HG02870 (cell line): Measurements from ENCODE around the gene IL4.
"Not testable (repeated sequence)": the region's sequence is repeated elsewhere in the genome, so short reads cannot be mapped to it uniquely, and the experiment has no call there.

Experiments
- ATAC-seq: cut with Tn5 transposase; IDR thresholded peaks from one replicate; pipeline ENCODE4 v1.9.1; 2021; ENCODE audit warnings: mild to moderate bottlenecking, moderate library complexity; ENCODE audit not compliant: unreplicated experiment

IL4 gene

DNA sequence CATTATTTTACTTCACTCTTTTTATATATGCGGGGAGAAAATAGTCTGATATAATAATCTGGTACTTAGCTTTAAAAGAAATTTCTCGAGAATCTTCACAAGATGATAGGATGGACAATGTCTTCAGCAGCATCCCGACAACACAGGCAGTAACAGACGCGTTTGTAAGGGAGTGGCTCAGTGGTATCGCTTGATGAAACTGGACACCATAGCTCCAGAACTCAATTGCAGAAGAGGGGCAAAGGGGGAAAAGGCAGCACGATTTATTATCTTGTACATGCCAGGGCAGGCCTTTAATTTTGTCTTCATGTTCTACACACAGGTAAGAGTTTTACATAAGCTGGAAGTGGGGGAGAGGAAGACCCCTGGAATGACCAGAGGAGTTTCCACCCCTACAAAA lies 15.7 kb downstream of the IL4 start:
- no peak for ATAC-seq

DNA sequence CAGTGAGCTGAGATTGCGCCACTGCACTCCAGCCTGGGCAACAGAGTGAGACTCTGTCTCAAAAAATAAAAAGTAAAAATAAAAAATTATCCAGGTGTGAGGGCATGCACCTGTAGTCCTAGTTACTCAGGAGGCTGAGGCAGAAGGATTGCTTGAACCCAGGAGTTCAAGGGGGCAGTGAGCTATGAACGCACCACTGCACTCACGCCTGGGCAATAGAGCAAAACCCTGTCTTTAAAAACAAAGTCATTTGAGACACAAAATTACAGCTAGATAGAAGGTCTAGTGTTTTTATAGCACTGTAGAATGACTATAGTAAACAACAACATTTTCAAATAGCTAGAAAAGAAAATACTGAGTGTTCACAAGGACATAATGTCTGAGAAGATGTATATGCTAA lies 16.4 kb downstream of the IL4 start:
- no peak for ATAC-seq

DNA sequence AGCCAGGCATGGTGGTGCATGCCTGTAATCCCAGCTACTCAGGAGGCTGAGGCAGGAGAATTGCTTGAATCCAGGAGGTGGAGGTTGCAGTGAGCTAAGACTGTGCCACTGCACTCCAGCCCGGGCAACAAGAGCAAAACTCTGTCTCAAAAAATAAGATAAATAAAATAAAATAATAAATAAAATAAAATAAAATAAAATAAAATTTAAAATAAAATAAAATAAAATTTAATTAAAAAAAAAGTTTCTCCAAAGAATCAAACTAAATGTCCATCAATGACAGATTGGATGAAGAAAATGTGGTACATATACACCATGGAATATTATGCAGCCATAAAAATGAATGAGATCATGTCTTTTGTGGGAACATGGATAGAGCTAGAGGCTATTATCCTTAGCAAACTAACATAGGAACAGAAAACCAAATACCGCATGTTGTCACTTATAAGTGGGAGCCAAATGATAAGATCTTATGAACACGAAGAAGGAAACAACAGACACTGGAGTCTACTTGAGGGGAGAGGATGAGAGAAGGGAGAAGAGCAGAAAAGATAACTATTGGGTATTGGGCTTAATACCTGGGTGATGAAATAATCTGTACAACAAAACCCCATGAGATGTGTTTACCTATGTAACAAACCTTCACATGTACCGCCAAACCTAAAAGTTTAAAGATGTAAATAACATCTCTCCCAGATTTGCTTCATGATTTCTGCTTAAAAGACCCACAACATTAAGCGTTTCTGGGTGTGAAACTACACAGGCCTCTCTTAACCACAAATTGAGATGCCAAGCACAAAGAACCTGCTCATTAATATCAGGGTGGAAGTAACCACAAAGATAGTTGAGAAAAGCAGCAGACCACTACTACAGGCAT lies 18.2 kb downstream of the IL4 start:
- not testable (repeated sequence) for ATAC-seq

GRCh38 chr5:132692632-132692967 lies 18.8 kb downstream of the IL4 start:
- no peak for ATAC-seq

- no peak for ATAC-seq
These were observed 22.2 kb downstream of the IL4 start for GRCh38 chr5:132695956-132696355.

DNA sequence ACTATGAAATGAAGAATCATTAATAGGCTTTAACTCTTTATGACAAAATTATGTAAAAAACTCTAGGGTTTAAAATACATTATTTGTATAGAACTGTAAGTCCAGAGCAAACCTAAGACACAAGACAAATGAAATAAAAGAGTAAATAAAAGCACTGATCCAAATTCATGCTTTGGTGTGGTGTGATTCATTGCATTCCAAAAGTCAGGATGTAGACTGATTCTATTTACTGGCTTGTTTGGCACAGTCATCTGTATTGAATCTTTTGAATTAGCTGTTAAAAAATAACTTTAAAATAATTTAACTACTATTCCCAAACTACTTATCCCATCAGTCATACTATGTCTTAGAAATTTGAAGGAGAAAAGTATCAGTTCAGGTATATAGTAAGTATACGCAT lies 31.1 kb downstream of the IL4 start:
- no peak for ATAC-seq

GRCh38 chr5:132708645-132709044 lies 34.9 kb downstream of the IL4 start:
- no peak for ATAC-seq

- ATAC-seq = no peak
These were observed 40.9 kb downstream of the IL4 start for GRCh38 chr5:132714456-132715307.

- no peak for ATAC-seq
These were observed 44.9 kb downstream of the IL4 start for GRCh38 chr5:132718544-132719312.

- no peak for ATAC-seq
These were observed 52.0 kb downstream of the IL4 start for GRCh38 chr5:132725745-132726144.

- no peak for ATAC-seq
These were observed 56.1 kb downstream of the IL4 start for GRCh38 chr5:132729896-132730295.
